Measurements from ENCODE around the gene SLC38A6.

The SLC38A6 gene
- long read RNA-seq, donor 1, transcript SLC38A6-201 (16 exons, 1,688 nt) = major isoform, 6 of 6 reads
- long read RNA-seq, donor 1, partial matches to known transcripts = 0 of 6 reads
- long read RNA-seq, donor 1, other reads (novel, unspliced or antisense) = 0 of 6 reads
- long read RNA-seq, donor 2, partial matches to known transcripts = 0 of 1 reads
- long read RNA-seq, donor 2, other reads (novel, unspliced or antisense) = 0 of 1 reads
- long read RNA-seq, donor 3, partial matches to known transcripts = 0 of 2 reads
- long read RNA-seq, donor 3, other reads (novel, unspliced or antisense) = 0 of 2 reads
- long read RNA-seq, donor 4, partial matches to known transcripts = 0 of 3 reads
- long read RNA-seq, donor 4, other reads (novel, unspliced or antisense) = 0 of 3 reads
- long read RNA-seq, donor 5, transcript SLC38A6-201 (16 exons, 1,688 nt) = major isoform, 5 of 5 reads
- long read RNA-seq, donor 5, partial matches to known transcripts = 0 of 5 reads
- long read RNA-seq, donor 5, other reads (novel, unspliced or antisense) = 0 of 5 reads
- long read RNA-seq, donor 6, partial matches to known transcripts = 0 of 1 reads
- long read RNA-seq, donor 6, other reads (novel, unspliced or antisense) = 0 of 1 reads
- long read RNA-seq, donor 7 = 0 reads
- long read RNA-seq, donor 8, partial matches to known transcripts = 0 of 3 reads
- long read RNA-seq, donor 8, other reads (novel, unspliced or antisense) = 0 of 3 reads

DNA sequence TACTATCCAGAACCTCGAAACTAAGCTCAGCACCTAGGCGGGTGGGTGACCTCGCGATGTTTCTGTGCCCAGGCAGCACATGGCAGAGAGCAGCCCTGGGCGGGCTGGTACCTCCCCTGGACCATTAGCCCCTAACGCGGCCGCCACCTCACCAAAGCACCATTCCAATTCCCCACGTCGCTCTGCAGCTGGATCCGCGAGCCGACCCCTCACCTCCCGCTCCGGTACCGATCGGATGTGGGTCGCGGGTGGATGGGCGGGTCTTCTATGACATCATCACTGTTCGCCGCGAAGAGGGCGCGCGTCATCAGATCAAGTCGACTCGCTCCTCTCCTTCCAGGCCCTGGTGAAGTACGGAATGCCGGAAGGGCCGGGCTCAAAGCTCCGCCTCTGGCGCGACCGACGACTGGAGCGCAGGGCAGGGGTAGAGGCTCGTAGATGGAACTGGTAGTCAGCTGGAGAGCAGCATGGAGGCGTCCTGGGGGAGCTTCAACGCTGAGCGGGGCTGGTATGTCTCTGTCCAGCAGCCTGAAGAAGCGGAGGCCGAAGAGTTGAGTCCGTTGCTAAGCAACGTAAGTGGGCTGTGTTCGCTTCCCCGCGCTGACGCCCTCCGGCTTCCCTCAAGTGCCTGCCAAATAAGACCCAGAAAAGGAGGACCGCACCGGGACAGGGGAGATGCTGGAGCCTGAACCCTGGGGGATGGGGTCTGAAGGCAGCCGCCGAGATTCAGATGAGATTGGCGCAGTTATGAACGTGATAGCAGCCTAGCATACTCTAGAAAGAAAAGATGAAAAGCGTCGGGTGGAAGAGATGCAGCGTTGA lies at the start of gene SLC38A6, which contains the start of gene TRMT5:
SLC38A6 (plus strand) TSS at position 435 of the 822 bp plus-strand sequence; CDS start at position 468, 33 bp downstream.
TRMT5 (minus strand) TSS at position 269 of the 822 bp plus-strand sequence; CDS start at position 163, 106 bp downstream.
- peak; percentile 99 for DNase-seq

DNA sequence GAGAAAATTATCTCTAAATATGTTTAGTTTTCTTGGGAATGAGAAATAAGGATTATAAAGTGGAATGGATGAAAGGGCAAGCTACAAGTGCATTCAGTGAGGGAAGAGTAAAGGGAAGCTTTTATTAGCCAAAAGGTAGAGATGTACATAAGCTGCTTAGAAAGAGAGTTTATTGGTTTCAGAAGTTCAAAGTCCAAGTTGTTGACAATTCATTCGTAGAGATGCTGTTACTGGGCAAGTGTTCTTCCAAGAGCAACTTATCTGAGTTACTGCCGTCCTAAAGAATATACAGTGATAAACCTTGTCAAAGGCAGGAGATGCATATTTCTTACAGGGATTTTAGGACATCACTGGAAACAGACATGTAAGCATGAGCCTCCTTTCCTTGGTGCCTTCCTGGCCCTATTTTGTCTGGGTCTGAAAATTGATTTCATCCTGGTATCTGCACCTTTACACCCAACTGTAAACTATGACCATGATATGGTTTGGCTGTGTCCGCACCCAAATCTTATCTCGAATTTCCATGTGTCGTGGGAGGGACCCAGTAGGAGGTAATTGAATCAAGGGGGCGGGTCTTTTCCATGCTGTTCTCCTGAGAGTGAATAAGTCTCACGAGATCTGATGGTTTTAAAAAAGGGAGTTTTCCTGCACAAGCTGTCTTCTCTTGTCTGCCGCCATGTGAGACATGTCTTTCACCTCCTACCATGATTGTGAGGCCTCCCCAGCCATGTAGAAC lies 47.0 kb upstream of the SLC38A6 start:
- no peak for DNase-seq

DNA sequence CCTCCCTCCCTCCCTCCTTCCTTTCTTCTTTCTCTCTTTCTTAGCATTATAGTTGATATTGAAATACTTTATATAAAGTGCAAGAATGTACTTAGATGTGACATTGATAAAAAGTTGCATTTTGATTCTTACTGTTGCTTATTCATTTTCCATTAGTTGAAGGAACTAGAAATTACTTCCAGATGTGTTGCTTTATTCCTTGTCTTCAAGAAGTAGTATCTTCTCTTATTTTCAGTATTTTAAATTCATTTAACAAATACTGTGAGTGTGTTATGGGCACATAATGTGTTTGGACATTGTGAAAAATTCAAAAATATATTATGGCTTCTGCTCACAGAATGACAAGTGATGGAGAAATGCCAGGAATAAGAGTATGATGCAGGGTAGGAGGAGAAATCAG lies 45.7 kb upstream of the SLC38A6 start:
- DNase-seq = no peak

DNA sequence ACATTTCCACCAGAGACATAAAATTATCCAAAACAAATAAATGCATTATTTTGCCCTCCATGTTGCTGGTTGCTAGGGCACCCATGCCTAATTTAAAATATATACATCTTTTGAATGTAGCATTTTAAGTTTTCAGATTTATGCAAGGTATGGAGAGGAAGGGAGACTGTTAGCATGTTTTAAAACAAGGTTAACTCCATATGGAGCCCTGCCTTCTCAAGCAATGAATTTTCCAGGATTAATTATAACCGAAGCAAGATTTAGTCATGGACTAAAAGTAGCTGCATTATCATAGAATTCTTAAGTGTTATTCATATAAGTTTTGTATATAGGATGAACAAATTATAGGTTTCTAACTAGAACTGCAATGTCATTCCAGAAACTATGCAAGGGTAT lies 37.4 kb upstream of the SLC38A6 start:
- DNase-seq = no peak

DNA sequence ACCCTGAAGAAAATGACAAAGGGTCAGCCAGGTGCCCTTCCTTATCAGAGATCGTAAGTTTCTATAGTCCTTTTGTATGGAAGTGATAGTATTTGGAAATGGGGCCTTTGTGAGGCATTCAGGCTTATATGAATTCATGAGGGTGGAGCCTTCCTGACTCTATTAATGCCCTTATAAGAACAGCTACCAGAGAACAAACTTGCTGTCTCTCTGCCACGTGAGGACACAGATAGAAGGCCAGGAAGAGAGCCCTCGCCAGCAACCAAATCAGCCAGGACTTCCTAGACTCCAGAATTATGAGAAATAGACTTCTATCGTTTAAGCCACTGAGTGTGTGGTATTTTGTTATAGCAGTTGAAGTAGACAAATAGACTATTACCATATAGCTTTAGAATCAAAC lies 36.8 kb upstream of the SLC38A6 start:
- no peak for DNase-seq

DNA sequence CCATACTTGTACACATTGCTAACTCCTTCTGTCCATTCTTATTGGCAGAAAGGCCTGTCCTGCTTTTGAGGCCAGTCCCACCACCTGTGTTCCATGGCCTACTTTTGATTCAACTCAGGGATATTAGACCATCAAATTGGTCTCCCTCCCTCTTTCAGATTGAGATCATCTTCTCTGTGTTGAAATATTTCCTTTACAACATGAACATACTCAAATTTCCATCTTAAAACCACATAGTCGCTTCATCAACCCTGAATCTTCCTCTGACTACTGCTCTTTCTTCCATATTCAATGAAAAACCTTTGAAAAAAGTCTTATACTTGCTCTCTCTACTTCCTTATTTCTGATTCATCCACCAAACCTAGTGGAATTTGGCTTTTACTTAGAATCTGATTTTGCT lies 35.1 kb upstream of the SLC38A6 start:
- no peak for DNase-seq

DNA sequence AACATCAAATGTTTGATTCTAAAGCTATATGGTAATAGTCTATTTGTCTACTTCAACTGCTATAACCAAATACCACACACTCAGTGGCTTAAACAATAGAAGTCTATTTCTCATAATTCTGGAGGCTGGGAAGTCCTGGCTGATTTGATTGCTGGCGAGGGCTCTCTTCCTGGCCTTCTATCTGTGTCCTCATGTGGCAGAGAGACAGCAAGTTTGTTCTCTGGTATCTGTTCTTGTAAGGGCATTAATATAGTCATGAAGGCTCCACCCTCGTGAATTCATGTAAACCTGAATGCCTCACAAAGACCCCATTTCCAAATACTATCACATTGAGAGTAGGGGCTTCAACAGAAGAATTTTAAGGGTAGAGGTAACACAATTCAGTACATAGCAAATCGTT lies 34.3 kb upstream of the SLC38A6 start:
- DNase-seq = no peak

DNA sequence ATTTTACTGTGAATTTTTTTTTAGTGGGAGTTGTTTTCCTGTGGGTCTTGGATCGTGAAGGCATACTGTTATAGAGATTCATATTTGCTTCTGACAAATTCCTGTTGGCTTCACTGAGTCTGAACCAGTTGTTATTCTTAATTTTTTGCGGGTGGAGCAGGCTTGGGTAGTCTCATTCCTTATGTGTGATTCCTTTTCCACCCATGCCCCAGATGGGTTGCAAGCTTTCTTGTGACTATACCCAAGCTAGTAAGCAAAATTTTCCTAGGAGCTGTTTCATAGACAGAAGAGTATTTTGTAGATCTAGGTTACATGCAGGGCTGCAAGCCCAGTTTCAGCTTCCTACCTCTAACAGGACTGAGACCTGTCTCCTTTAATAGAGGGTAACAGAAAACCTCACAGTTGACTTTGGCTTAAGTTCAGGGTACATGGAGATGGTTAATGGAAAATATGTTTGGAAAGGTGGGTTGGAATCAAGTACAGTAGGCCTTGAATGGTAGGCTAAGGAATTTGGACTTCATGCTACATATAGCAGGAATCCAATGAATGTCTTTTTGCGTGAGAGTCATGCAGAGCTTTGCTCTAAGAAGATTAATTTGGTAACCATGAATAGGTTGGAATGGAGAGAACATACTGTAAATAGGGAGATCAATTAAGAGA lies 29.1 kb upstream of the SLC38A6 start:
- no peak for DNase-seq

DNA sequence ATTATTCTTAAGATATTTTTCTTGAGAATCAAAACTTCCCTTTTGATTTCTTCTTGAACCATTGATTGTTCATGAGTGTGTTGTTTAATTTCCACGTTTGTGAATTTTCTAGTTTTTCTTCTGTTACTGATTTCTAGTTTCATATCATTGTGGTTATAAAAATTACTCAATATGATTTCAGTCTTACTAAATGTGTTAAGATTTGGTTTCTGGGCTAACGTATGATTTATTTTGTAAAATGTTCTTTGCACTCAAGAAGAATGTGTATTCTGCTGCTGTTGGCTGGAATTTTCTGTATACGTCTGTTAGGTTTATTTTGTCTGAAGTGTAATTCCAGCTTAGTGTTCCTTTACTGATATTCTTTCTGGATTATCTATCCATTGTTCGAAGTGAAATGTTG lies 24.8 kb upstream of the SLC38A6 start:
- no peak for DNase-seq

DNA sequence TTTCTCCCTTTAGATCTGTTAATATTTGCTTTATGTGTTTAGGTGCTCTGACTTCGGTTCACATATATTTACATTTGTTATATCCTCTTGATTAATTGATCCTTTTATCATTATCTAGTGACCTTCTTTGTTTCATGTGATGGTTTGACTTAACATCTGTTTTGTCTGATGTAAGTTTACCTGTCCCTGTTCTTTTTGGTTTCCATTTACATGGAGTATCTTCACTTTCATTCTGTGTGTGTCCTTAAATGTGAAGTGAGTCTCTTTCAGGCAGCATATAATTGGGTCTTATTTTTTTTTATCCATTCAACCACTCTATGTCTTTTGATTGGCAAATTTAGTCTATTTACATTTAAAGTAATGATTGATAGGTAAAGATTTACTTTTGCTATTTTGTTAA lies 24.4 kb upstream of the SLC38A6 start:
- DNase-seq = no peak

DNA sequence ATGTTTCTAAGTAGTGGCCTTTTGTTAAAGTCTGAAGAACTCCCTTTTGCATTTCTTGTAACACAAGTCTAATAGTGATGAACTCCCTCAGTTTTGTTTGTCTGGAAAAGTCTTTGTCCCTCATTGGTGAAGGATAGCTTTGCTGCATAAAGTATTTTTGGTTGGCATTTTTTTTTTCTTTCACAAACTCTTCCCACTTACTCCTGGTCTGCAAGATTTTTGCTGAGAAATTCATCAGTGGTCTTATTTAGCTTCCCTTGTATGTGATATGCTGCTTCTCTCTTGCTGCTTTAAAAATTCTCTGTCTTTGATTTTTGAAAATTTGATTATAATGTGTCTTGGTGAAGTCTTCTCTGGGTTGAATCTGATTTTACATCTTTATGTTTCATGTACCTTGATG lies 22.9 kb upstream of the SLC38A6 start:
- DNase-seq = no peak

DNA sequence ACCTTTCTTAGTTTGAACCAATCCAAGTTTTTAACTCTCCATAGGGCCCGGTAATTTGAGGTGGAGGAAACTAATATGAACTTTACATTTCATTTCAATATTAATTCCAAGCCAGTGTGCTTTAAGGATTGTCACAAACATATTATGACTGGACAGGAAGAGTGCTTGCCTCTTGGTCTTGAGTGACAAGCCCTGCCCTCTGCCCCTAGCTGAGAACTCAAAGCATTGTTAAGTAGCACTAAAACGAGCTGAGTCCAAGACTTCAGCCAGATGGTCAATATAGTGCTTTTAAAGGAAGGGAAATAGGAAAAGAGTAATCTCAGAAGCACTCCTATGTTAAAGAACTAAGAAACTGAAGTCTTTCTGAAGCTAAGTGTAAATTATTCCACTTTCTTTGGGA lies 17.3 kb upstream of the SLC38A6 start:
- DNase-seq = no peak

DNA sequence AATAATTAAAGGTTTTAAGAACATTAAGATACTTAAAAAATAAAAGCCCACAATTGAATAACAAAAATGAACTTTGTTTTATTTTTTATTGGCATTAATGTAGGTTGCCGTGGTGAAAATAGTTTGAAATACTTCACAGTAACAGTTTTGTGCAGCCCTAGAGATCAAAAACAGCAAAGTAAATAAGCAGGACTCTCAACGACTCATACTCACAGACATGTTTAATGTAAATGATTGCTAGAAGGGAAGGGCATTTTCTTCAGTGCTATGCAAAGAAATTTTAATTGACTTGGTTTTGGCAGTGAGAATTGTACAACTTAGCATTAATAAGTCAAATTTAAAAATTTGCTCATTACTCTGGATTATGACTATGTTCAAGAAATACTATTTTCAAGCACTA lies 16.1 kb upstream of the SLC38A6 start:
- DNase-seq = no peak

DNA sequence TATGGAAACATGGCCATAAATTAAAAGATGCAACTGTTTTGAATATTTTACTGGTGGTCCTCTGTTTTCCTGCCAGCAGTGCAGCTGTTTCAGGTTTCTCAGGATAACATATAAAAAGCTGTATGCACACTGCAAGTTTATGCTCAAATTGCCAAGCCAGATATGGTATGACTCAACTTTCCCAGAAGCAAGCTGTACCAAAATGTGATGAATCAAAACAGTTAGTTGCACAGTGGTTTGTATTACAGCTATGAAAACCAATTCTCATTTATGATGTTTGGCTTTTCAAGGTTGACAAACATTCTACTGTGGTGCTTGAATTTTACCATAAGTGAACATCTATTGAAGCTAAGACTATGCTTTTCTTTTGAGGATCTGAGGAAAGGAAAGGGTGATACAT lies 15.6 kb upstream of the SLC38A6 start:
- DNase-seq = no peak

DNA sequence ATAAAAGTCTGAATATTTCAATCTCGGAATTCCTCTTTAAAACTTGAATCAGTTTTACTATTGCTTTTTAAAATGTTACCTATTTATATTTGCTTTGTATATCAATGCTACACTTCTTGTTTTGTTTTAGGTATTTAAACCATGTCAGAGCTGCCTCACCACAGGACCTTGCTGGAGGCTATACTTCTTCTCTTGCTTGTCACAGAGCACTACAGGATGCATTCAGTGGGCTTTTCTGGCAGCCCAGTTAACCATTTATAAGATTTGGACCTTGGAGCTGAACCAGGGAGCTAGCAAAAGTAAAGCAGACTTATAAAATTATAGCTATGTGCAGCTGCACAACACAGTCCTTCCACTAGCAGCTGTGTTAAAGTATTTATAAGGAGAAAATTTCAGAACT lies 12.9 kb upstream of the SLC38A6 start:
- no peak for DNase-seq

DNA sequence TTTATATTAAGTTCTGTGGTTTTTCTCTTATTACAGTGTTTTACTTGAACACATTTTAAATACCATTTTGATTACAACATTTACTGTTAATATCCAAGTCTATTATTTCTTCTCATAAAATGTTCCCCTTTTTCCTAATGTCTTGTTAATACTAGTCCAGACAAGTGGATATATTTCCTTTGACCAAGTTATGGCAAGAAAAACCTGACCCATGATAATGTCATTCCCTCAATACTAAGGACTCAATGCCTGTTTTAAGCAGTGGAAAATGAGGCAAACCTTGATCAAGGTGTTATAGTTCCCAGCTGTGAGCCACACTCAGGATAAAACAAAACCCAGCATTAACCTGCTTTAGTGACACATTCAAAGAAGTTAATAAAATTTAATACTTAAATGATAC lies 12.4 kb upstream of the SLC38A6 start:
- no peak for DNase-seq

DNA sequence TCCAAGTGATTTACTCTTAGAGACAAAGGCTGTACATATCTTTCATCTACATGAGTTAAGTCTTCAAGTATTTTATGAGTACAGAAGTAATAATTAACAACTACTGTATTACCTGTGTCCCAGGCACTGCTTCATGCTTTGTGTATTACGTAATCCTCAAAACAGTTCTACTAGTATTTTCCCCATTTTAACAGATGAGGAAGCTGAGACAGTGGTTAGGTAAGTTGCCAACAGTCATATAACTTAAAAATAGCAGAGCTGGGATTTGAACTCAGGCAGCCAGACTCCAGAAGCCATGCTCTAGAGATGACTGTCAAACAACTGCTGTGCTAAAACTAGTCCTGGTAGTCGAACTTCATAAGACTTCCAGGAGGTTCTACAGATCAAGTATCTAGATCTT lies 10.9 kb upstream of the SLC38A6 start:
- DNase-seq = no peak

DNA sequence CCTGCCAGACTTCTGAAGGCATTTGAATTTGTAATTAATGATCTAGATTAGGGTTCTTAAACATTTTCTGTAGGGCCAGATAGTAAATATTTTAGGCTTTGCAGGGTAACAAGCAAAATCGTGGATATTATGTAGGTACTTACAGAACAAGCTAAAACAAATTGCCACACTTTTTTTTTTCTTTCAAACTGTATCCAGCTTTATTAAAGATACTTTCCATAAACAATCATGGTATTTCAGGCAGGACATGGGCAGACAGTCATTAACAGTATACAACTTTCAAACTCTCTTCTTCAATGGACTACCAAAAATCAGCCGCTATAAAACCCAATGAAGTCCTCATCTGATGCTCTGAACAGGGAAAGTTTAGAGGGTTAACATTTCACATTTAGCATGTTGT lies 9.8 kb upstream of the SLC38A6 start:
- no peak for DNase-seq

DNA sequence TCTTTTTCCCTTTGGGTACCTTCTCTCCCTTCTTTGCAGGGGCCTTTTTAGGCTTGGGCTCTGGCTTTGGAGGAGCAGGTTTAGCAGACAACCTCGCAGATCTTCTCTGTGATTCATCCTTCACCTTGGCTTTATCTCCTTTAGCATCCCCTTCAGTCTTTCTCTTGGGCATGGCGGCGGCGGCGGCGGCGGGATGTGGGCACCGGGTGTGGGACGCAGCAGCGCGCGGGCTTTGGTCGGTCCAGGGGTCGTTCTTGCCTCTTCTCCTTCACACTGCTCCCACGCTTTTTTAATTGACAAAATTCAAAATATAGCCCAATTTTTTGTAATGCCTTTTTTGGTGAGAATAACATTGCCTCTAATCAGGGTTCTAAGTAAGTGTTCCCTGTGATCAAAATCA lies 8.8 kb upstream of the SLC38A6 start:
- no peak for DNase-seq

DNA sequence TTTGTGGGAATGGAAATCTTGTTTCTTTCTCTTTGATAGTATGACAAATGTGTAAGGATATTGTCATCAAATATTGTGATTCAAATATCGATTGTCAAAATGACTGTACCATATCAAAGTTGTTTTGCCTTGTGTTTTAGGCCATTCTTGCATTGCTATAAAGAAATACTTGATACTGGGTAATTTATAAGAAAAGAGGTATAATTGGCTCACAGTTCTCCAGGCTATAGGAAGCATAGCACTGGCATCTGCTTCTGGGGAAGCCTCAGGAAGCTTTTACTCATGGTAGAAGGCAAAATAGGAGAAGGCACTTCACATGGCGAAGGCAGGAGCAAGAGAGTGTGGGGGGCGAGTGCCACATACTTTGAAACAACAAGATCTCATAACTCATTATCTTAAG lies 8.0 kb upstream of the SLC38A6 start:
- no peak for DNase-seq

DNA sequence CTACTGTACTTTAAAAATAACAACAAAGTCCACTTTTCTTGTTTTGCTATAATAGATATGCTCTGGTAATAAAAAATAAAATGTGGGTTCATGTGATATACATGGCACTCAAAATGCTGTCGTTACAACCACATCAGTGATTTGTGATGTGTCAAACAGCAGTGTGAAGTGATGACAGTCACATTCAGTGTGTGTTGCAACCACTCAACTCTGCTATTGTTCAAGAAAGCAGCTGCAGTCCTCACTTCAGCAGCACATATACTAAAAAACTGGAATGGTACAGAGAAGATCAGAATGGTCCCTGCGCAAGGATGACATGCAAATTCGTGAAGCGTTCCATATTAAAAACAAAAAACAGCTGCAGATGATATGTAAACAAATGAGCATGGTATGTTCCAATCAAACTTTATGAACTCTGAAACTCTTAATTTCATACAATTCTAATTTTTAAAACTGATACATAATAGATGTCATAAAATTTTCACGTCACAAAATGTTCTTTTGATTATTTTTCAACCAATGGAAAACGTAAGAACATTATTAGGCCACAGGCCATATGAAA lies 6.9 kb upstream of the SLC38A6 start:
- DNase-seq = no peak

All from right kidney (tissue), 9 donors.